CD4-positive, alpha-beta T cell treated with Interferon alpha-2 for 1 hour (primary cell): ENCODE measurements around the gene CEACAM19.
"Not testable (repeated sequence)": the region's sequence is repeated elsewhere in the genome, so short reads cannot be mapped to it uniquely, and the experiment has no call there.

ENCODE experiments used
- DNase-seq, 2 donors: peaks; one replicate each; pipeline ENCODE4 v3.0.0-alpha.2; 2020 to 2022

Gene CEACAM19

DNA sequence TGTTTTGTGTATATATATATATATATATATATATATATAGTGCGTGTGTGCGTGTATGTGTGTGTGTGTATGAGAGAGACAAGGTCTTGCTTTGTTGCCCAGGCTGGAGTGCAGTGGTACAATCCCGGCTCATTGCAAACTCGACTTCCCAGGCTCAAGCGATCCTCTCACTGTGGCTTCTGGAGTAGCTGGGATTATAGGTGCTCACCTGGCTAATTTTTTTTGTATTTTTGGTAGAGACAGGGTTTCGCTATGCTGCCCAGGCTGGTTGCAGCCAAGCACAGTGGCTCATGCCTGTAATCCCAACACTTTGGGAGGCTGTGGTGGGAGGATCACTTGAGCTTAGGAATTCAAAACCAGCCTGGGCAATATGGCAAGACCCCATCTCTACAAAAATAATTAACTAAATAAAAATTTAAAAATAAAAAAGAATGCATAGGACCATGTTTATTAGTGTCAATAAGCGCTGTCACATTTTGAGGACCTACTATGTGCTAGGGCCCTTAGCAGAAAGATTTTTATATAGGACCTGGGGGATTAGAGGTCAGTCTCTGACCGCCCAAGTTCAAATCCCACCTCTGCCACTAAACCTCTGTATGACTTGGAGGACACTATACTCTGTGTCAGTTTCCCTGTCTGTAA lies 25.8 kb upstream of the CEACAM19 start:
- DNase-seq, result no peak

DNA sequence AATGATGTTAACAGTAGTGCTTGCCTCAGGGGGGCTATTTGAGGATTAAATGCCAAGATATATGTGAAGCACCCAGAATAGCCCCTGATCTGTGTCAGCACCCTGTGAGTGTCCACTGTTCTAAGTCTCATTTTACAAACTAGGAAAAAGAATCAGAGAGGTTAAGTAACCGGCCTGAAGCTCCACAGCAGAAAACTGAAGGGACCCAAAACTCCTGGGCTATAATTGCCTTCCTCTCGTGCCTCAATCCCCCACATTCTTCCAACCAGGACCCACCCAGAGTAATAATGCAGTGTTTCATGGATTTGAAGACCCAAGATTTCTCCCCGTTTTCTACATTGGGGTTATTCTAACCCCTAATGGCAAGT lies 25.2 kb upstream of the CEACAM19 start:
- no peak for DNase-seq

DNA sequence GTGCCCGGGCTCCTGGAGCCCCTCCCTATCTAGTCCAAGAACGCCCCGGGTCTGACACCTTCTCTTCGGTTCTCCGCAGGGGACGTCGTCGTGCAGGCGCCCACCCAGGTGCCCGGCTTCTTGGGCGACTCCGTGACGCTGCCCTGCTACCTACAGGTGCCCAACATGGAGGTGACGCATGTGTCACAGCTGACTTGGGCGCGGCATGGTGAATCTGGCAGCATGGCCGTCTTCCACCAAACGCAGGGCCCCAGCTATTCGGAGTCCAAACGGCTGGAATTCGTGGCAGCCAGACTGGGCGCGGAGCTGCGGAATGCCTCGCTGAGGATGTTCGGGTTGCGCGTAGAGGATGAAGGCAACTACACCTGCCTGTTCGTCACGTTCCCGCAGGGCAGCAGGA lies 24.1 kb upstream of the CEACAM19 start:
- no peak for DNase-seq

DNA sequence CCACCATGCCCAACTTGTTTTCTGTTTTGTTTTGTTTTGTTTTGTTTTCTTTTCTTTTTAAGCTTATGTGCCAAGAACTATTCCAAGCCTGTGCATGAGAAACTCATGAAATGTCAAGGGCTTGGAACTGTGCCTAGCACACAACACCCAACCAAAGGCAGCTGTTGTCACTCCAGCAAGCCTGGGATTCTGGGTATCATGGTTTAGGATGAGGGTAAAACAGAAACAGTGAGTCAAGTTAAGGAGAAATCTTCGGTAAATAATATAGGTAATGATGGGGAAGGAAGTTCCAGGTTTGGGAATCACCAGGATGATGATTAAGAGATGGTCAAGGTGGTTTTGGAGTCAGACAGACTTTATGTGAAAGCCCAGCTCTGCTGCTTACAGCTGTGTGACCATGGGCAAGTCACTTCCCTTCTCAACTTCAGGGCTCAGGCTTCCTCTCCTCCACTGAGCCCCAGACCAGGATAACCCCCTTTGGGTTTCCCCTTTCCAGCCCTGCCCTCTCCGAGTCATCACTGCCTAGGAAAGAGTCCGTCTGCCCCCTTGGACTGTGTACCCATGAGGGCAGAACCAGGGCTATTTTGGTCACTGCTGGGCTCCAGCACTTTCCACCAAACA lies 22.5 kb upstream of the CEACAM19 start:
- no peak for DNase-seq

DNA sequence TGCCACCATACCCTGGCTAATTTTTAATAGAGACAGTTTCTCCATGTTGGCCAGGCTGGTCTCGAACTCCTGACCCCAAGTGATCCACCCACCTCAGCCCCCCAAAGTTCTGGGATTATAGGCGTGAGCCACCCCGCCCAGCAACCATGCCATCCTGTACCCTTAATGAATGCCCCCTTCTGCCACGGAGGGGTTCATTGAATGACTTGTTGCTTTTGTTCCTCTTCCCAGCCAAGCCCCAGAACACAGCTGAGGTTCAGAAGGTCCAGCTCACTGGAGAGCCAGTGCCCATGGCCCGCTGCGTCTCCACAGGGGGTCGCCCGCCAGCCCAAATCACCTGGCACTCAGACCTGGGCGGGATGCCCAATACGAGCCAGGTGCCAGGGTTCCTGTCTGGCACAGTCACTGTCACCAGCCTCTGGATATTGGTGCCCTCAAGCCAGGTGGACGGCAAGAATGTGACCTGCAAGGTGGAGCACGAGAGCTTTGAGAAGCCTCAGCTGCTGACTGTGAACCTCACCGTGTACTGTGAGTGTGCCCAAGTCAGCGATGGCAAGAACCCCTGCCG lies 21.6 kb upstream of the CEACAM19 start:
- DNase-seq, result no peak

DNA sequence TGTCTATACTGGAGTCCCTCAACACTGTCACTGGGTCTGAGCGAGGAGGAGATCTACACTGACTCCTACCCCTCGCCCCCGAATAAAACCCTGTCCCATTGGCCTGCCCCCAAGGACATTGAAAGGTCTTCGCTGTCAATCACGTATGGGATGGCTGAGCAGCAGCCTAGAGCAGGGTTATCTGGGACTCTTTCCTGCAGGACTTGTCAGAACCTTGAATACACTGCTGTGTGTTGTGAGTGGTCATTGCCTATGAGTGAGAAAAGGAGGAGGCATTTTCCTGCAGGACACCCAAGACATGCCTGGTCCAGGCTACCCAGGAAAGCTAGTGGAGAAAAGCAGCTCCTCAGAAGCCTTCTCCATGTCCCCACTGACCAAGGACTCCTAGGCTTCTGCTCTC lies 17.9 kb upstream of the CEACAM19 start:
- no peak for DNase-seq

DNA sequence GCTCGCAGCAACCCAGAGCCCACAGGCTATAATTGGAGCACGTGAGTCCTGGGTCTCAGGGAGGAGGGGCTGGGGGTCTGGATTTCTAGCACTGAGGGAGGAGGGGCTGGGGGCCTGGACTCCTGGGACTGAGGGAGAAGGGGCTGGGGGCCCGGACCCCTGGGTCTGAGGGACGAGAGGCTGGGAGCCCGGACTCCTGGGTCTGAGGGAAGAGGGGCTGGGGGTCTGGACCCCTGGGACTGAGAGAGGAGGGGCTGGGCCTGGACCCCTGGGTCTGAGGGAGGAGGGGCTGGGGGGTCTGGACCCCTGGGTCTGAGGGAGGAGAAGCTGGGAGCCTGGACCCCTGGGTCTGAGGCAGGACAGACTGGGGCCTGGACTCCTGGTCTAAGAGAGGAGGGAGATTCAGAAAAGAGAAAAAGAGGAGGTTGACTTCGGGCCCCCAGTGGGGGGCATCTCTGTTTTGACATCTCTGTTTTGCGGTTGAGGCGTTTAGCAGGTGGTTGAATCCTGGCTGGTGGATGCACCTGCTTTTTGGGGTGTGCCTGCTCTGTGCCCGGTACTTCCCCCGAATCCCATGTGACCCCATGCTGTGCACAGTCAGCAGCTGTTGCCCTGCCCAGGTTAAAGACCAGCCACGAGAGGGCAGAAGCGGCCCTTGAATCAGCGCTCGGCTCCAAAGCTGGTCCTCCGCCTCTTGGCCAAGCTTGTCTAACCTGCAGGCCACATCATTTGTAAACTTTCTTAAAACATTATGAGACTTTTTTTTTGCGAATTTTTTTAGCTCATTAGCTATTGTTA lies 17.1 kb upstream of the CEACAM19 start:
- DNase-seq, result peak; percentile 79 to 86

DNA sequence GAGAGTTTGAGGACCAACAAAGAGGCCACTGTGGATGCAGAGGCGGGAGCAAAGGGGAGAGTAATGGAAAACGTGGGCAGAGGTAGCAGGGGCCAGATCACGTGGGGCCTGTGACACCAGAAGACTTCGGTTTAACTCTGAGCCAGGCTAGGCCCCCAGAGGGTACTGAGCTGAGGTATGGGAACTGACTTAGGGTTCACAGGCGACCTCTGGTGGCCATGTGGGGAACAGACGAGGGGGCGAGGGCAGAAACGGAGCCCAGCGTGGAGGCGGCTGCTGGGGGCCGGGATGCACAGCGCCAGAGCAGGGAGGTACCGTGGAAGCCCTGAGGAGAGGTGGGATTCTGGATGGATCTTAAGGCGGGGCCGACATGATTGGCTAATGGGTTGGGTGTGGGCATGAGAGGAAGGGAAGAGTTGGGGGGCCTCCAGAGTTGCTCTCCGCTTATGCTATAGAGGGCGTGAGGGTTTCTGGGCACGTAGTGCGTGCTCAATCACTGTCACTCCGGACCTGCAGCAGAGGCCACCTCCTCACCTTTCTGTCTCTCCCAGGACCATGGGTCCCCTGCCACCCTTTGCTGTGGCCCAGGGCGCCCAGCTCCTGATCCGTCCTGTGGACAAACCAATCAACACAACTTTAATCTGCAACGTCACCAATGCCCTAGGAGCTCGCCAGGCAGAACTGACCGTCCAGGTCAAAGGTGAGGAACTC lies 13.9 kb upstream of the CEACAM19 start:
- DNase-seq, result peak; percentile 59 to 63

DNA sequence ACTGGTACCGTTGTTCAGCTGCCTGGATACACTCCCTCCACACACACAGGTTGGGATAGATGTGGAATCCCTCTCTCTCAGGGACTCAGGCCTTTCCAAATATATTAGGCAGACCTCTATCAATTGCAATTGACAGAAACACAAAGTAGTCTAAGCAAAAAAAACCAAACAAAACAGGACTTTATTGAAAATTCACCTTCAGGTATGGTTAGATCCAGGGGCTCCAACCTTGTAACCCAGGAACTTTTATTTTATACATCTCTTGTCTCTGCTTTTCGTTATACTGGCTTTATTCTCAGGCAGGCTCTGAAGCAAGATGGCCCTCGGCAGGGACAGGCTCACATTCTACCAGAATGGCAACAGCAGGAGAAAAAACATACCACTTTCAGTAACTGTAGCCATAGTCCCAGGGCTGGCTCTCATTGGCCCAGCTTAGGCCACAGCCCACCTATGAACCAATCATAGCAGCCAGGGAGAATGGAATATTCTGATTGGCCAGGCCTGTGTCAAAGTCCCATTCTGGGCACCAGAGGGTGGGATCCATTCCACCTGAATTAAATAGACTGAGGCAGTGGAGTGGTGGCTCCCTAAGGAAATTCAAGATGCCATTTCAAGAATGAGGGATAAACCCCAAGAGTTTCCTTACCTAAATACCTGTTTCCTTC lies 13.1 kb upstream of the CEACAM19 start:
- DNase-seq, result no peak

DNA sequence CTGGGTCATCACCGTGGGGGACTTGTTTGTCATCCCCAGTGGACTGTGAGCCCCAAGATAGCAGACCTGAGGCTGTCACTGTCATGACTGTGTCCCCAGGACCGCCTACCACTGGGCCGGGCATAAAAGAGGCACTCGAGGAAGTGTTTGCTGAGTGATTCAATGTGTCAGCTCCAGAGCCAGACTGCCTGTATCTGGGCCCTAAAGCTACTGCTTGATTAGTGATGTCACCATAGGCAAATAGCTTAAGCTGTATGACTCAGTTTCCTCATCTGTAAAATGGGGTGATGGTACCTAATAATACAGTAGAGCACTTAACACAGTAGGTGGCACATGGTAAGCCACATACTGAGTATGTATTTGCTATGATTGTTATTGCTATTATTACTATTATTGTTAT lies 11.2 kb upstream of the CEACAM19 start:
- no peak for DNase-seq

DNA sequence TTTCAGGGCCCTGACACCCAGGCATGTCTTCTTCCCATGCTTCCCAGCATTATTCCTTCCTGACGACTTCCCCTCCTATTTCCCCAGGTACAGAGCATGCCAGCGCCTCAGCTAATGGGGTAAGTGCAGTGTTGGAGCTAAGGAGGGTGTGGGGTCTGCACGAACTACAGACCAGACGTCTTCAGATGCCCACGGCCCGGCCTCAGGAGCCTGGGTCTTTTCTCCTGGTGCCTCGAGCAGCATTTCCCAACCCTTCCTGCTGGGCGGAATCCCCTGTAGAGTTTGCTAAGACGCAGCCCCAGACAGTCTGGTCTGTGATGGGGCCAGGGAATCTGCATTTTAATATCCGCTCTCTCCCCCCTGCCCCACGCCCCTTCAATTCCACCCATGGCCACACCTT lies 10.1 kb upstream of the CEACAM19 start:
- DNase-seq, result no peak

DNA sequence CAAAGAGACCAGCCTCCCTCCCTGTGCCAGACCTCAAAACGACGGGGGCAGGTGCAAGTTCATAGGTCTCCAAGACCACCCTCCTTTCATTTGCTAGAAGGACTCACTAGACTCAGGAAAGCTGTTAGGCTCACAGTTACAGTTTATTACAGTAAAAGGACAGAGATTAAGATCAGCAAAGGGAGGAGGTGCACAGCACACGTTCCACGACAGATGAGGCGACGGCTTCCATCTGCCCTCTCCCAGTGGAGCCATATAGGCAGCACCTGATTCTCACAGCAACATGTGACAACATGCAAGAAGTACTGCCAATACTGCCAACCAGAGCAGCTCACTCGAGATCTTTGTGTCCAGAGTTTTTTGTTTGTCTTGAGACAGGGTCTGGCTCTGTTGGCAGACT lies 9.4 kb upstream of the CEACAM19 start:
- no peak for DNase-seq

DNA sequence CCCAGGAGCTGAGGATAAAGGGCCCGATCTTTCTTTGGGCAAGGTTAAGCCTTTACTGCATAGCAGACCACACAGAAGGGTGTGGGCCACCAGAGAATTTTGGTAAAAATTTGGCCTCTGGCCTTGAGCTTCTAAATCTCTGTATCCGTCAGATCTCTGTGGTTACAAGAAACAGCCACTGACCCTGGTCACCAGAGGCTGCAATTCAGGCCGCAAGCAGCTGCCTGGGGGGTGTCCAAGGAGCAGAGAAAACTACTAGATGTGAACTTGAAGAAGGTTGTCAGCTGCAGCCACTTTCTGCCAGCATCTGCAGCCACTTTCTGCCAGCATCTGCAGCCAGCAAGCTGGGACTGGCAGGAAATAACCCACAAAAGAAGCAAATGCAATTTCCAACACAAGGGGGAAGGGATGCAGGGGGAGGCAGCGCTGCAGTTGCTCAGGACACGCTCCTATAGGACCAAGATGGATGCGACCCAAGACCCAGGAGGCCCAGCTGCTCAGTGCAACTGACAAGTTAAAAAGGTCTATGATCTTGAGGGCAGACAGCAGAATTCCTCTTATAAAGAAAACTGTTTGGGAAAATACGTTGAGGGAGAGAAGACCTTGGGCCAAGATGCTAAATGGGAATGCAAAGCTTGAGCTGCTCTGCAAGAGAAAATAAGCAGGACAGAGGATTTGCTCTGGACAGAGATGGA lies 8.4 kb upstream of the CEACAM19 start:
- no peak for DNase-seq

DNA sequence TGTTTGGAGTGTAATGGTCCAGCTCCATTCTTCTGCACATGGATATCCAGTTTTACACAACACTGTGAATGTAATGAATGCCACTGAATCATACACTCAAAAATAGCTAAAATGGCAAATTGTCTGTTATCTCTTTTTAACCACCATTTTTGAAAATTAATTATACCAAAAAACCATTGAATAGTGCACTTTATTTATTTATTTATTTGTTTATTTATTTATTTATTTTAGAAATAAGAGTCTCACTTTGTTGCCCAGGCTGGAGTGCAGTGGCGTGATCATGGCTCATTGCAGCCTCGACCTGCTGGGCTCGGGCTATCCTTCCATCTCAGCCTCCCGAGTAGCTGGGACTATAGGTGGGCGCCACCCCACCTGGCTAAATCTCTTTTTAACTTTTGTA lies 7.3 kb upstream of the CEACAM19 start:
- no peak for DNase-seq

DNA sequence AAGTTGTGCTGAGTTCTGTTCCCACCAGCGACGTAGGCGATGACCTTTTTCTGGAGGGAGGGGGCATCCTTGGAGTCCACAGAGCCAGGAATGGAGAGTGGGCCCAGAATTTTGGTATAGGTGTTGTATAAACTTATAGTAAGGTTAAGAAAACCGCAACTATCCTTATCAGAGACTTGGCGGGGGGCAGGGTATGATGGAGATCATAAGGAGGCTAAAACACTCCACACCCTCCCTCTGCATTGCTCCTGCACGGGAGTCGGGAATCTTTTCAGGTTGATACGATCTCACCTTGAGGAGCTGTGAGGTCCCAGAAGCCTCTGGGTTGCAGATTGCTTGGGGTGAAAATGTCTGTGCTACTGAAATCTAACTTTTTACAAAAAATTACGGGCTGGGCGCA lies 6.3 kb upstream of the CEACAM19 start:
- no peak for DNase-seq

DNA sequence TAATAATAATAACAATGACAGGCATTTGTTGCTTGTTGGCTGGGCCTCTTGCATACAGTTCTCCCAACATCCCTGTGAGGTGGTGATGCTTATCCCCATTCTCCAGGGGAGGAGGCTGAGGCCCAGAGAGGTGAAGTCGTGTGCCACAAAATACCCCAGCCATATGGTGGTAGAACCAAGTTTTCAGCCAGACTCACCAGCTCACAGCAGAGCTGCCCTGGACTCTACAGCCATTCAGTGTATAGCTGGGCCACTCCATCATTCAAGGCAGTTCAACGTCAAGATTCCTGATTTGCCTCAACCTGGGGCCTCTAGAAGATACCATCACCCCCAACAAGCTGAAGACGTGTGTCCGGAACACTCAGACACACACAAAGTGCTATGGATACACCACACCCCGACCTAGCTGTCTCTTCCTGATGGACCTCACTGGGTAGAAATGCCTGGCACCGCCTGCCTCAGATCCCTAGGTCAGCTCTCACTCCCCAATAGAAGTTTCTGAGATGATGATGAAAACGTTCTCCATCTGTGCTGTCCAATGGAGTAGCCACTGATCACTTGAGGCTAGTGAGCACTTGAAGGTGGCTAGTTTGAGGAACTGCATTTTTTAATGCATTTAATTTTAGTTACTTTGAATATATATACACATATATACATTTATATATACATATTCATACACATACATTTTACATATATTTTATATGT lies 4.3 kb upstream of the CEACAM19 start:
- no peak for DNase-seq

DNA sequence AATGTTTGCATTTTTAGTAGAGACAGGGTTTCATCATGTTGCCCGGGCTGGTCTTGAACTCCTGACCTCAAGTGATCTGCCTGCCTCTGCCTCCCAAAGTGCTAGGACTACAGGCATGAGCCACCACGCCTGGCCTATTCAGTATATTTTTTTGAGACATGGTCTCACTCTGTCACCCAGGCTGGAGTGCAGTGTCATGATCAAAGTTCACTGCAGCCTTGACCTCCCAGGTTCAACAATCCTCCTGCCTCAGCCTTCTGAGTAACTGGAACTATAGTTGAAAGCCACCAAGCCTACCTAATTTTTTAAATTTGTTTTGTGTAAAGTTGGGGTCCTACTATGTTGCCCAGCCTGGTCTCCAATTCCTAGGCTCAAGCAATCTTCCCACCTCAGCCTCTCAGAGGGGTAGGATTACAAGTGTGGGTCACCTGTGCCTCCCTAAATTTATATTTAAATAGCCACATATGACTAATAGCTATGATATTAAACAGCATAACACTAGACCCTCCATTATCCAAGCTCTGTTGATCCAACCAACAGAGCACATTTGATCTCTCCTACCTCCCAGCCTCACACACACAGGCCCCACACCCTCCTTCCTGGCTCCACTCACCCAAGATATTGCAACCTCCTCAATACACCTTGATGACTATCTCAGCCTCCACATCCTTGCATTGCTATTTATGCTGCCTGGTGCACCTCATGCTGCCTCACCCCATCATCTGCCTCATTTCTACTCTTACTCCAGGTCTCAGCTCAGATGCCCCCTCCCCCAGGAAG lies 2.1 kb upstream of the CEACAM19 start:
- no peak for DNase-seq

DNA sequence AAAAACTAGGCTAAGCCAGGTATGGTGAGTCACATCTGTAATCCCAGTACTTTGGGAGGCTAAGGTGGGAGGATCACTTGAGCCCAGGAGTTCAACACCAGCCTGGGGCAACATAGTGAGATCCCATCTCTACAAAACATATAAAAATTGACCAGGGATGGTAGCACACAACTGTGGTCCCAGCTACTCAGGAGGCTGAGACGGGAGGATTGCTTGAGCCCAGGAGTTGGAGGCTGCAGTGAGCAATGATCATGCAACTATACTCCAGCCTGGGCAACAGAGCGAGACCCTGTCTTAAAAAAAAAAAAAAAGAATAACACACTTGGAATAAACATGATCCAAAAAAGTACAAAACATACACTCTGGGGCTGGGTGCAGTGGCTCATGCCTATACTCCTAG lies 1.3 kb upstream of the CEACAM19 start:
- not testable (repeated sequence) for DNase-seq

DNA sequence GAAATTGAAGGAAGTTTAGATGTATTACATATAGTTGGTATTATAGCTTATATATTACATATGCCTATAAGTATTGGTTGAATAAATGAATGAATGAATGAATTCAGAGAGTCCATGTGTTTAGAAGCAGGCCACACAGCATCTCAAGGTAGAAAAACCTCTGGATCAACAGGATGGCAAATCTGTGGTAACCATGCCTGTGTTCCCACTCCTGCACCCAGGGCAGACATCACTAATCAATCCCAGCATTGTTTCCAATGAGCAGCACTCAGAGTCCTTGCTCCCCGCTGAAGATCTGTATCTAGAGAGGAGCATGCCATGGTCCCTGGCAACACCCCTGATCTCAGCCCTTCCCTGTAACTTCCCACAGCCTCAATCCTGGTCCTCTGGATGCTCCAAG lies 944 bp downstream of the CEACAM19 start:
- no peak for DNase-seq

DNA sequence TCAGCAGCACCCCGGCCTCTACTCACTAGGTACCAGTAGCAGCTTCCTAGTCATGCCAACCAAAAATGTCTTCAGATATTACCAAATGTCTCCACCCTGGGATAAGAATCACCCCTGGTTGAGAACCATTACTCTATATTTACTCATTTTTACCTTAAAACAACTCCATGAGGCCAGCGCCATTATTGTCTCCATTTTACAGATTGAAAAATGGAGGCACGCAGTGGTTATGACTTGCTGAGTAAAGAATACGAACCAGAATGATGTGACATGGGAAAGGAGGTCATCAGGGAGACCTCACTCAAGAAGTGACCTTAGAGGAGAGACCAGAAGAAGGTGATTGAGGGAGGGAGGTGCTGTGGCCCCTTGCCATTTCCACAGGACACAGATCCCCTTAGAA lies 2.2 kb downstream of the CEACAM19 start:
- no peak for DNase-seq

DNA sequence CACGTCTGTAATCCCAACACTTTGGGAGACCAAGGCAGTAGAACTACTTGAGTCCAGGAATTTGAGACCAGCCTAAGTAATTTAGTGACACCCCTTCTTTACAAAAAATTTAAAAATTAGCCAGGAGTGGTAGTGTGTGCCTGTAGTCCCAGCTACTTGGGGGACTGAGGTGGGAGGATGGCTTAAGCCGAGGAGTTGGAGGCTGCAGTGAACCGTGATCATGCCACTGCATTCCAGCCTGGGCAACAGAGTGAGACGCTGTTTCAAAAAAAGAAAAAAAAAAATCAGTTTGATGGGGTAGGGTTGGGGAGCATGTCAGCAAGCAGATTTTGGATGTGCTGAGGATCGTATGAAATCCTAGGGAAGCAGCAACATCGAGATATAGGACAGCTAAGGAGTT lies 4.2 kb downstream of the CEACAM19 start:
- no peak for DNase-seq
